DMS 273 (cell line): ENCODE results near the gene PIP4K2C.
A peak's percentile ranks its signal among the peaks of the same experiment; 100 is the strongest.
"Not testable (repeated sequence)": the region's sequence is repeated elsewhere in the genome, so short reads cannot be mapped to it uniquely, and the experiment has no call there.

ENCODE experiments used
- DNase-seq: peaks from one replicate; lab custom pipeline; 2025; ENCODE audit not compliant: unreplicated experiment; lab: John Stamatoyannopoulos, UW

Gene PIP4K2C

DNA sequence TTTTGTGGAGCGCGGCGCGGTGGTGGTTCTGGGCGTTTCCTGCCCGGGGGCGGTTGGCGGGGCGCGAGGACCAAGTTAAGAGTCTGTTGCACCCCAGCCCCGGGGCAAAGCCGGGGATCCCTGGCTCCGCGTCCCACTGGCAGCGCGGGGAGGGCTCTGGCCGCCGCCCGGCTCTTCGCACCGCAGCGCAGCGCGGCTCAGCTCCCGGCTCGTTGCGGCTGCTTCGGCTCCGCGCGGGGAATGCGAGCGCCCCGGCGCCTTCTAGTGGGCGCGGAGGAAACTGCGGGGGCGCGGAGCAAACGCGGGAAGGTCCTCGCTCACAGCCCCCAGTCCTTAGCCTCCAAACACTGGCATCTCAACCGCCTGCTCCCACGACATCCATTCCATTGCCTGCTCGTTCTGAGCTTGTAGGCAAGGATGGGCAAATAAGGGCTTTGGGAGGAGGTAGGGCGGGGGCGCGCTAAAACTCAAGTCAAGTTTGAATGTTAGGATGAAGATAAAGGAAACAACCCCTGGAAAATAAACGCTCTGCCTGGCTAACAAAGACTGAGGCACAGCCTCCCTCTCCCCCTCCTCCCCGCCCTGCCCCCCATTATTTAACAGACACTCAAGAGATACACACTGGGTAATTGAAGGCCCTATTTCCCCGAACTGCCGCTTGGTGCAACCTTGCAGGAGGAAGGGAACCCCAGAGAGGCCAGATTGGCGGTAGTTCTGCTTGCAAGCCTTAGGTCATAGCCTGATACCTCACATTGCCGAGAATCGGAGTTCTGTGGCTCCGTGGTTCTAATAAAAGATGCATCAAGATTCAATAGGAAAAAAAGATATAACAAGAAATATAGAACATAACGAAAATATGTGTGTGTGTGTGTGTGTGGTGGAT, 42.2 kb downstream of the PIP4K2C start, which contains the start of gene B4GALNT1:
Gene B4GALNT1 (minus strand): TSS at position 244 of the 883 bp plus-strand sequence. CDS start 1,069 bp downstream, outside the sequence.
- DNase-seq: peak; percentile 89

DNA sequence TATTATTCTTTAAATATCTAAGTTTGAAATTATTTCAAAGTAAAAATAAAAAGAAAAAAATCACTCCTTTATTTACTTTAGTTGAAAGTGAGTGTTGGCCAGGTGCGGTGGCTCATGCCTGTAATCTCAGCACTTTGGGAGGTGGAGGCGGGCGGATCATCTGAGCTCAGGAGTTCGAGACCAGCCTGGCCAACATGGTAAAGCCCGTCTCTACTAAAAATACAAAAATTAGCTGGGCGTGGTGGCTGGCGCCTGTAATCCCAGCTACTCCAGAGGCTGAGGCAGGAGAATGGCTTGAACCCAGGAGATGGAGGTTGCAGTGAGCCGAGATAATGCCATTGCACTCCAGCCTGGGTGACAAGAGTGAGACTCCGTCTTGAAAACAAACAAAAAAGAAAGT, 45.7 kb downstream of the PIP4K2C start:
- DNase-seq: not testable (repeated sequence)

DNA sequence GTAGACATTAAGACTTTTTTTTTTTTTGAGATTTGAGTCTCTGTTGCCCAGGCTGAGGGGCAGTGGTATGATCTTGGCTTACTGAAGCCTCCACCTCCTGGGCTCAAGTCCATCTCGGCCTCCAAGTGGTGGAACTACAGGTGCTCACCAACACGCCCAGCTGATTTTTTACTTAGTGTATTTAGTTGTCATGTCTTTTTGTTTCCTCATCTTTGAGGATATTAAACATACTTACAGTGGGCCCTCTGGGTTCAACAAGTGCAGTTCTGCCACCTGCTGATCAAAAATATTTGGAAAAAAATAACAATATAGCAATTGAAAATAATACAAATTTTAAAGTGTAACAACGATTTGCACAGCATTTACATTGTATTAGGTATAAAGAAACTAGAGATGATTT, 46.4 kb downstream of the PIP4K2C start:
- no peak for DNase-seq

DNA sequence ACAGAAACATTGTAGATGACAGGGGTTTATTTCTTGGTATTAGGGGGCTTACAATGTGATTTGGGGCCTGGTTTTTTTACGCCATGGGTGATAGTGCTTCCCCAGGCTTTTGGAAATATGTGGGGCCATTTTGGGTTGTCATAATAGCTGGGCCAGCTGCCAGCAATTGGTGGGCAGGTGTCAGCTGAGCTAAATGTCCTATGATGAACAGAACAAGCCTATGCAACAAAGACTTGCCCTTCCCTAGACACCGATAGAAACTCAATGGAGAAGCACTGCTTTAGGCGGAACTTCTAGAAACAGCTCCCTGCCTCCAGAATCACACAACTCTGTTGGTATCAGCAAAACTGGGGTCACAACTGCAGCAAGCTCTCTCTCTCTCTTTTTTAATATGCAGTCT, 47.1 kb downstream of the PIP4K2C start:
- no peak for DNase-seq

DNA sequence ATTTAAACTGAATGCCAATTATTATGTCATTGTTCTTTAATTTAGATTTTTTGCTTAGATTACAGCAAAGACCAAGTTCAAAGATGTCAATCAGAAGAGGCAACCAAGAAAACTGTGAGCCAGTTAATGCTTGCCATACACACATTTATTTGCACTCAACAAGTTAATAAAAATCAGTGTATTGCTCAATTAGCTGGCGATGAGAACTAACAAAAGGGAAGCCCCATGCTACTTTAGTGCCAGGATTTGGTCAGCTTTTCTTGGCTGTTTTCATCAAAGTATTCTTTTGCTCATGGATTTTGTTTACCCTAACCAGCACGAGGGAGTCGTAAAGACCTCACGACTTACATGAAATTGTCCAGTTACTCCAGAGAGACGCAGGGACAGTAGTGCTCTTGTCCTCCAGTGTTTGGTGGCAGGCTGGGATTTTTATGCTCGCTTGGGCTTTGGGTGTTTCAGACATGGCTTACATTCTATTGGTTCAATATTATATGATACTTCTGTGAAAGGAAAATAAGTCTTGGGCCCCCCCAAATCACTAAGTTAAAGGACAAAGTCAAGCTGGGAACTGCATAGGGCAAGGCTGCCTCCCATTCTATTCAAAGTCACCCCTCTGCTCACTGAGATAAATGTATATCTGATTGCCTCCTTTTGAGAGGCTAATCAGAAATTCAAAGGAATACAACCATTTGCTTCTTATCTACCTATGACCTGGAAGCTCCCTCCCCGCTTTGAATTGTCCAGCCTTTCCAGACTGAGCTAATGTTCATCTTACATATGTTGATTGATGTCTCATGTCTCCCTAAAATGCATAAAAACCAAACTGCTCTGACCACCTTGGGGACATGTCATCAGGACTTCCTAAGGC, 49.4 kb downstream of the PIP4K2C start:
- DNase-seq: no peak

DNA sequence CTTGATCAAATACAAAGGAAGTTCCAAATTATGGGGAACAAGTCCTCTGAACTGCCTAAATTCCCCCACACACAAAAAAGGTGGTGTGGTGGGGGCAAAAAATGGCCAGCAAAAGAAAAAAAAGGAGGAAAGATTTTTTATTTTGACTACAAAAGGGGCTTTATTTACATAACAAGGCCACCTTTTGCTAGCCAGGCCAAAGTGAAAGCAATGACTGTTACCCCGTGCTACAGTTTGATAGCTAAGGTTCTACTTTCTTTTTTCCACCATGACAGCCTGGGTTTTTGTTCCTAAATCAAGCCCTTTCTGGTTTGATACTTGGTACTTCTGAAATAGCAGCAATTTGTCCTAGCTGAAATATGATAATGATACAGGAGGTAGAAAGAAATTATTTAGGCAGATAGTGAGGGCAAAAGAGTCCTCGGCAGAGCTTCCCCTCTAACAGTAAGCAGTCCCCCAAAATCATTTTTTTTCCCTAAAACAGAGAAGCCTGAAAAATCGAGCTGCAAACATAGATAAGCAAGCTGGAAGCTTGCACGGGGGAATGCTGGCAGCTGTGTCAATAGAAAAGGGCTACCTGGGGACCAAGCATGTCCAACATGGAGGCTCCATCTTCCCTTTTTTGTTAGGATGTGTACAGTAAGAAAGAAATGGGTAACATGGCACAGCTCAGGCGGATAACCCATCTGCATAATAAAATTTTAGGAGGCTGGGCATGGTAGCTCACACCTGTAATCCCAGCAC, 50.9 kb downstream of the PIP4K2C start:
- no peak for DNase-seq

DNA sequence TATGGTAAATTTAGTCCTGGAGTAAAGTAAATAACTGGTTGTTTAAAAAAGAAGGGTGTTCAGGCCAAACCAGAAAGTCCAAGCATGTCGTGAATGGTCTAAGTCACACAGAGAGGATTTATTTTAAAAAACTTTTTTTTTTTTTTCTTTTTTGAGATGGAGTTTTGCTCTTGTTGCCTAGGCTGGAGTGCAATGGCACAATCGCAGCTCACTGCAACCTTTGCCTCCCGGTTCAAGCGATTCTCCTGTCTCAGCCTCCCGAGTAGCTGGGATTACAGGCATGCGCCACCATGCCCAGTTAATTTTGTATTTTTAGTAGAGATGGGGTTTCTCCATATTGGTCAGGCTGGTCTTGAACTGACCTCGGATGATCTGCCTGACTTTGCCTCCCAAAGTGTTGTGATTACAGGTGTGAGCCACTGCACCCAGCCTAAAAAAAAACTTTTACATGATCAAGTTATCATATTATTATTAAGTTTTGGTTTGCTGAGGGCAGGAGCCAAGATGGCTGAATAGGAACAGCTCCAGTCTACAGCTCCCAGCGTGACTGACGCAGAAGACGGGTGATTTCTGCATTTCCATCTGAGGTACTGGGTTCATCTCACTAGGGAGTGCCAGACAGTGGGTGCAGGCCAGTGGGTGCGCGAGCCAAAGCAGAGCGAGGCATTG, 55.1 kb downstream of the PIP4K2C start:
- peak; percentile 60 for DNase-seq

DNA sequence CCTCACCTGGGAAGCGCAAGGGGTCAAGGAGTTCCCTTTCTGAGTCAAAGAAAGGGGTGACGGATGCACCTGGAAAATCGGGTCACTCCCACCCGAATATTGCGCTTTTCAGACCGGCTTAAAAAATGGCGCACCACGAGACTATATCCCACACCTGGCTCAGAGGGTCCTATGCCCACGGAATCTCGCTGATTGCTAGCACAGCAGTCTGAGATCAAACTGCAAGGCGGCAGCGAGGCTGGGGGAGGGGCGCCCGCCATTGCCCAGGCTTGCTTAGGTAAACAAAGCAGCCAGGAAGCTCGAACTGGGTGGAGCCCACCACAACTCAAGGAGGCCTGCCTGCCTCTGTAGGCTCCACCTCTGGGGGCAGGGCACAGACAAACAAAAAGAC, 55.7 kb downstream of the PIP4K2C start:
- DNase-seq: not testable (repeated sequence)
